HT-29 (cell line): Measurements from ENCODE around the gene REEP6. TPM values are rescaled to one million over a fixed set of nuclear protein-coding genes. Genes with fewer than 3 reads are reported as not detected.

Source experiments
- DNase-seq: peaks from one replicate; pipeline ENCODE4 v3.0.0-alpha.2; 2015; ENCODE audit warnings: low spot score
- total RNA-seq: library from RNA; depleted of rRNA; stranded (reverse); fragments of >200 nt; shearing (Covaris generic); gene quantifications from 2 replicates; pipeline ENCODE4 v1.2.3, GENCODE V29; 2014; rRNA removed

The REEP6 gene
- 23.1 and 26.6 TPM in 2 replicates for total RNA-seq

DNA sequence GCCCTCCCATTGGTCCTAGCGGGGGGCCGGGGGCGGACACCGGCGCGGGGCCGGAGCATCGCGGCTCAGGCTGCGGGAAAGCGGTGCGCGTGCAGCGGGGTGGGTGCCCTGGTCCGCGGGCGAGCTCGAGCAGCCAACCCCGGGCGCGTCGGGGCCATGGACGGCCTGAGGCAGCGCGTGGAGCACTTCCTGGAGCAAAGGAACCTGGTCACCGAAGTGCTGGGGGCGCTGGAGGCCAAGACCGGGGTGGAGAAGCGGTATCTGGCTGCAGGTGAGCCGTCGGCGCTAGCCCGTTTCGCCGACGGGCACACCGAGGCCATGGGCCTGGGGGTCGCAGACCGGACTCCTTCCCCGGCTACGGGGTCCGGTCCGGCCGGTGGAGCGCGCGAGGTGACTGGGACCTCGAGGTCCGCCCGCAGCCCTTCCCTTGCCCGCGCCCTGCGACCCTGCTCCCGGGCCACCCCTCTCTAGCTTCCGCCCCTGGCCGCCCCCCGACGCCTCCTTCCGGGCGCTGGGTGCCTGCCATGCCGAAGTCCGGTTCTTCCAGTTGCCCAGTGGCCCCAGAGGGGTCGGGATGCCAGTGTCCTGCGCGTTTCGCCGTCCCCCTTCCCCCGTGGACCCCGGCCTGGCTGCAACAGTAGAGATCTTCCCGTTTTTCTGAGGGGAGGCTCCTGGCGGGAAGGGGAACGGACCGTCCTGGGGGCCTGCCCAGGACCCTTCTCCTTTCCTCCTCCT, at the start of gene REEP6:
Gene REEP6, plus strand, starts transcription at position 68 of the 735 bp plus-strand sequence. Its CDS starts 89 bp downstream, at position 157.
- no peak for DNase-seq

DNA sequence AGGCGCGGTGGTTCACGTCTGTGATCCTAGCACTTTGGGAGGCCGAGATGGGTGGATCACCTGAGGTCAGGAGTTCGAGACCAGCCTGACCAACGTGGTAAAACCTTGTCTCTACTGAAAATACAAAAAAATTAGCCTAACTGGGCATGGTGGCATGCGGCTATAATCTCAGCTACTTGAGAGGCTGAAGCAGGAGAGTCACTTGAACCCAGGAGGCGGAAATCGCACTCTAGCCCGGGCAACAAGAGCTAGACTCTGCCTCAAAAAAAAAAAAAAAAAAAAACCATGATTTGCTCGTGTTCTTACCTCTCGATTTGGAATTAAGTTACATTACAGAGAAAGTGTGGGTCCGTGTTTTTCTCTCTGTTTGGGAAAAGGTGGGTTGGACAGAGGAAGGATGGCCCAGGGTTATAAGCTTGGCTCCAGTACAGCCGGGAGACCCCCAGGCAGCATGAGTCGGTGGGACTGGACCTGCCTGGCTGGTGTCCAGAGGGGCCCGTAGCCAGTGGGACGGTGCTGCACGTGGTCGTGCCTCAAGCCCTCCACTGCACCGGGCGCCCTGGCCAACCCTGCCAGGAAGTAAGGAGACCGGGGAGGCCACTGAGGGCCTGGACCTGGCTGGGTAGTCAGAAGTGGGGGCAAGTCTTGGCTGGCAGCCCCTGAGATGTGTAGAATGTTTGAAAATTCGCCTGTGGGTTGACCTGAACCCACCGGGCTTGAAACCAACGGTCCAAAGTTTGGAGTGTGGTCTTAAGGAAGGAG, 49.1 kb upstream of the REEP6 start:
- DNase-seq, result no peak

DNA sequence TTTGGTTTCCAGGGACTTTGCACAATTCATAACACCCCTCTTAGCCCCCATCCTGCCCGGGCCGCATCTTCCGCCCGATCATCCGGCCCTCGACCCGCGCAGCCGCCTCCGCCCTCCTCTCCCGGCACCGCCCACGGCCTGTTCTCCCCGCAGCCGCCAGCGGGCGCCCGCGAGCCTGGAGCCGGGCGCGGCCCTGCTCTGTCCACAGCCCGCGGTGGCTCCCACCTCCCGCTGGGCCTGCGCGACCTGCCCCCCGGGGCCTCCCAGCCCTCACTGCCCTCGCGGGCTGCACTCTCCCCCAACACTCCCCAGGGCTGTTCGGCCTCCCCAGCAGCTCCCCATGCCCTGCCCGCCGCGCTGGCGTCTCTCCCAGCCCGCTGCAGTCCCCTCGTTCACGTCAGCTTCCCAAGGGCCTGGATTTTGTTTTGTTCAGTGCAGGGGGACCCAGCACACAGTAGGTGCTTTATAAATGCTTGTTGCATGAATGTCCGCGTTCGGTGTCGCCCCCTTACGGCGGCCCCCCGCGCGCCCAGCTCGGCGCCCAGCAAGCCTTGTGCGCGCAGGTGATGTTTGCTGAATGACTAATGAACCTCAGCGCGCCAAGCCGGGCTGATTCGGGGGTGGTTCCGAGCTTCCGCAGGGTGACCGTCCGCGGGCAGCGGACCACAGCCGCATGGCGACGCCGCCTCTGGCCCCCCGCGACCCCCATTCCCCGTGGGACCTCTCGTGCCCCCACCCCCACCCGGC, 45.6 kb upstream of the REEP6 start:
- DNase-seq, result peak; percentile 52

DNA sequence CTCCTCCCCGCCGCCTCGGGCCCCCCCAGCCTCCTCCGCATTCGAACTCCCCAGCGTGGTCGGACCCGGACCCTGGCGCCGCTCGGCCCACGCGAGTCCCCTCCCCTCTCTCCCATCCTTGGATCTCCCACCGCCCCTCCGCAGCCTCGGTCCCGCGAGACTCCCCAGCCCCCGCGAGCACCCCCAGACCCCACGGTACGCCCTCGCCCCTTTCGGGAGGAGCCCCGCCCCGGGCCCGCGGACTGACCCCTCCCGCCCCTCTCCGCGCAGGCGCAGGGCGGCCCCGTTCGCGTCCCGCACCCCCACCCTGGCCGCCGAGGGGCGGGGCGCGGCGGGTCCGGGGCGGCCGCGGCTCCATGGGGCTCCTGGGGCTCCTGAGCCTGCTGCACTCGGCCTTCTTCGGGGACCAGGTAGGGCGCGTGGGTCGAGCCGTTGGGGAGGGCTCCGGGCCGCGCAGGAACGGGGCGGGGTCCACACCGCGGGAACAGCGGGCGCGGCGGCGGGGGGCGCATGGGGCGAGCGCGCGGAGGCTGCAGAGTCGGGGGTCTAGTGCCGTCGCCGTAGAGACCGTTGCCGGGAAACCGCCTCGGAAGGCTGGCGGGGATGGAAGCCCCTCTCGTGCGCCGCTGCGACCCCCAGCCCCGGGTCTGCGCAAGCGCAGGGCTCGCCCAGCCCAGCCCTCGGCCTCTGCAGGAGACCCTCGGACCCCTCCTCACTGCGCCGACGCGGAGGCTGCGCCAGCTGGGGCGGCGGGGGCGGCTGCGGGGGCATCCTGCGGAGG, 44.9 kb upstream of the REEP6 start:
- no peak for DNase-seq

DNA sequence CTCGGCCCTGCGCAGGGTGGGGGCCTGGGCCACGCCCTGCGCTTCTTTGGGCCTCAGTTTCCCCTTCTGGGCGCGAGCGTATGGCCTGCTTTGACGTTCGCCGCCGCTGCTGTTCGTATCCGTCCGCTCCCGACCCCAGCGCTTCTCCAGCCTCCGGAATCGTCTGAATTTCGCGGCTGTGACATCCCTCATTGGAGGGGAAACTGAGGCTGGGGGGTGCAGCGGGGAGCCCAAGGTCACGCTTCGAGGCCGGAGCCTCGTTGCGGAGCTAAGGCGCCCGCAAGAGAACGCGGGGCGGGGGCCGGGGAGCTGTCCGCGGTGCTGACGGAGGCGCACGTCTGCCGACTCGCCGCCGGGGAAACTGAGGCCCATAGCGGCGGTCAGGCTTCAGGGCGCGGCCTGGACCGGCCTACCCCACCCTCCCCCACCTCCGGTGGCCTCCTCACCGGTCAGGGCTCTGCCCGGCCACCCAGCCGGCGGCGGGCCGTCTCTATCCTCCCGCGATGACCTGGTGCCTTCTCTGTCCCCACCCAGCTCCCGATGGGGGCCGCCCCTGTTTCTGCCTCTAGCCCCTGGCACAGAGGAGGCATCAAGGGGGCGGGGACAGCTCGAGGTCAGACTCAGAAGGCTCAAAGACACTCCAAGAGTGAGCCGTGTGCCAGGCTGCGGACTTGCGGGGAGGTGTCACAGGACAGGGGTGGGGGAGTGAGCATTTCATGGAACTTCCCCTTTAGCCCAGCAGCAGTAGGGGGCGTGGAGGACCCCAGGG, 44.1 kb upstream of the REEP6 start:
- peak; percentile 26 for DNase-seq

DNA sequence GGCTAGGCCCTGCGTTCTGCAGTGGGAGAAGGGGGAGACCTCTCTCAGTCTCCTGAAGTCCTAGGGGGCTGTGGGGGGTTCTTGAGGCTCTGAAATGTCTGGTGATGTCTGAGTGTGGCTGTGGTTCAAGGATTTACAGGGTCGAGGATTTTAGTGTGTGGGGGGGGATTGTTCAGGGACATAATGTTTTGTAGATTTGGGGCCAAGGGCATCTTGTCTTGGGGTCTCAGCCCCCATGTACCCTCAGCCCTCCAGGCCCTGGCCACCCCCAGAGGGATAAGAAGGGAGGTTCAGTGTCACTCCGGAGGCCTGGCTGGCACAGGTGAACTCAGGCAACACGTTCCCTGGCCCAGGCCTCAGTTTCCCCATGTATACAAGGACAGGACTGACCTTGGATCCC, 43.5 kb upstream of the REEP6 start:
- DNase-seq, result no peak

DNA sequence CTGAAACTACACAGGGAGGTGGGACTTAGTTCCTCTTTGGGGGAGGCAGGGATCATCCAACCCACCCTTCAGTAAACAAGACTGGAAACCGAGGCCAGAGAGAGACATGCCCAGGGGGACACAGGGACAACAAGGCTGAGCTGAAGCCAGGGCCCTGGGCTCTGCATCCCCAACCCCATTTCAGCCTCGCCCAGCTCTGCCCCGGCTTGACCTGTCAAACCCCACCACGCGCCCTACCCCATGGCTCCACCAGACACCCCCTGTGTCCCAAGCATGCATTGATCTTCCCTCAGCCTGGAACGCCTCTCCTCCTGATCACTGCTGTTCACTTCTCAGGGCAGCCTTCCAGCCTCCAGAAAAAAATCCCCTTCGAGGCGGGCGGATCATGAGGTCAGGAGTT, 43.0 kb upstream of the REEP6 start:
- no peak for DNase-seq

DNA sequence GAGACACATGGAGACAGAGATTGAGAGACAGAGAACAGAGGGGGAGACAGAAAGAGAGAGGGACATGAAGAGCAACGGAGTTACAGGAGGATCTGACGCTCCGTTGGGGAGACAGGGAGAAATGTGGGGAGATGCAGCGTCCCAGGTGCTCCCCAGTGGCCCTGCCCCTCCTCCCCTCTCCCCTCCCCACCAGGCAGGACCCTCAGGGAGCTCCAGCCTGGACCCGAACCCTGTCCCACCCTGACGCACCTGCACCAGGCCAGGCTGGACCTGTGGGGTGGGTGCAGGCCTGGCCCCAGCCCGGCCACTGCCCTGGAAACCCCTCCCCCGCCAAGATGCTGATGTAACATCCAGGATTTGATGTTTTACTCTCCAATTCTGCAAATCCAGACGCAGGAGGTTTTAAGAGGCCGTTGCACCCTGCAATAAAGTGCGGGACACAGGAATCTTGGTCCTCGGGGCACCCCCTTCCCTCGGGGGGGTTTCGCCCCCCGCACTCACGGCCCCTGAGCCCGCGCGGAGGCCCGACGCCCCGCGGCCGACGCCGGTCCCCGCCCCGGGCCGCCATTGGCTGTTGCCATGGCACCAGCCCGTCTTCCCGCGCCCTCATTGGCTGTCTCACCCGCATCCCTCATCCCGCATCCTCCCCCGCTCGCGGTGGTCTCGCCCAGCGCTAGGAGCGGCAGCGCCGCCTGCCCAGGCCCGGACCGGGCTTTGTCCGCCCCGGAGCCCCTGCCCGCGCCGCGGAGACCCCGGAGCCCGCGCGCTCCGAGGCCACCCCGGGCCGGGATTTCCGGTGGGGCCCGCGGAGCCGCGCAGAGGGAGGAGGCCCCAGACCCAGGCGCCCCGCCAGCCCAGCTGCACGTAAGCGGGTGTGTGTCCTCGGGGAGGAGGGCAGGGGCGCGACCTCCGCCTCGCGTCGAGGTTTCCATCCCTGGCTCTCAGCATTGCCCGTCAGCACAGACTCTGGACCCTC, 41.2 kb upstream of the REEP6 start, which contains the start of gene APC2:
Gene APC2, plus strand, starts transcription at position 655 of the 976 bp plus-strand sequence. CDS start 2,881 bp downstream, outside the sequence.
- DNase-seq, result no peak

DNA sequence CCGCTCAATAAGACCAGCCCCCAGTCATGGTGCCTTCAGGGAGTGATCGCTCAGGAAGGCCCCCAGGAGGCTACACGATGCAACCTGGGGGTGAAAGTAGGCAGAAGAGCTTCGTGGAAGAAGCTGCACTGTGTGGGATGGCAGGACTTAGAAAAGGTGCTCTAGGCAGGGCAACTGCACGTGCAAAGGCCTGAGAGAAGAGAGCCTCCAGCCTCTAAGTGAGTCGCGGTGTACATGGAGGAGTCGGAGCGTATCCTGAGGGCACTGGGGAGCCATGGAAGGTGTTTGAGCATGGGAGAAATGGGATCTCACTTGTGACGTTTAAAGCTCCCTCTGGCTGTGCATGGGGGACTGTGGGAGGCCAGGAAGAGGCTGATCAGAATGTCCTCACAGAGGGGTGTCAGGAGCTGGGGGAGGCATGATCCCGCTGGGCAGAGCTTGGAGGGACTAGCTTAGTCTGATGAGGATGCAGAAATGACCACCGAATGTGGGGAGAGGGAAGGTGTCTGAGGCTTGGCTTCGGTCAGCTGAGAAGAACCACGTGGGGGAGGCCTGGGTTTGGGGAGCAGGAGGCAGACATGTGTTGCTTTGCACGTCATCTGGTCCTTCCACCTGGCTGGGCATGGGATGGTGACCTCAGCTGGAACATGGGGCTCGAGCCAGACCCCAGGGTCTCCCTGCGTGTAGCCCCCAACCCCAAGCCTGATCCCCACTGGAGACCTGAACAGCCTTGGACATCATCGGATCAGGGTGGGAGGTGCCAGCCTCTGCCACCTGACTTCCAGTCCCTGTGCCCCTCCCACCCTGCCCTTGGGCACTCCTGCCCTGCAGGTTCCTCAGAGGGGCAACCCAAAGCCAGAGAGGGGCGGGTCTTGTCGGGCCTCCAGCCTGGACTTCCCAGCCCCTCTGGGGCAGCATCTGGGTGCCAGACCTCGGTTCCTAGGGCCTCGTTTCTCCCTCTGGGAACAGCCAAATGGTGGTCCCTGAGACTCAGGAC, 39.9 kb upstream of the REEP6 start:
- no peak for DNase-seq

DNA sequence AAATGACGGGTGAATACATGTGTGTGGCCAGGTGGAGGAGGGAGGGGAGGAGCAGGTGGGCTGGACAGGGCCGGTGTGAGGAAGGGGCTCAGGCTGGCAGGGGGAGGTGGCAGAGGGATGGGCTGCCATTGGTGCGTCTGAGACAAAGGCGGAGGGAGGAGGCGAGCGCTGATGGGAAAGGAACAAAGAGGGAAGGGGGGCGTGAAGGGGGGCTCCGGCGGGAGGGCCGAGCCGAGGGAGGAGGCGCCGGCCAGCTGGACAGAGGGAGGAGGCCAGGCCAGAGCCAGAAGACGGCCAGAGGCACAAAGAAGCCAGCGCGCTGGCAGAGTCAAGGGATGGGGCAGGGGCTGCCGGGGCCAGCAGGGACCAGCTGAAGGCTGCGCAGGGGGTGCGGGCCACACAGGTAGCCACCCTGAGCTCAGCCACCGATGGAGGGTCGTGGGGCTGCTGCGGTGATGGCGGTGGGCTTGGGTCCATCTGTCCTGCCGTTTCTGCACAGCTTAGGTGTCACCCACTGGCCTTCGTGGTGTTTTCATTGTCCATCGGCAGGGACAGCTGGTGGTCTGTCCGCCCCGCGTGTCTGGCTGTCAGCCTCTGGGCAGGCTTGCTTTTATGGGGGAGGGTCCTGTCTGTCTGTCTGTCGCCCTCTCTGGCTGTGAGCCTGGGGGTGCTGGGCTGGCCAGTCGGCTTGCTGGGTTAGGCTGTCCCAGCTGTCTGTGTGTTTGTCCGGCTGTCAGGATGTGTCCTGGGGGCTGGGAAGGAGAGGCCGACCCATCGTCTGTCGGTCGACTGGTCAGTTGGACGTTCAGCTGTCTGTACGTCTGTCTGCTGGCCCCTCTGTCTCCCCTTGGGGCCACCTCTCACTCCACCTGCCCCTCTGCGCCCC, 38.8 kb upstream of the REEP6 start:
- DNase-seq, result no peak

DNA sequence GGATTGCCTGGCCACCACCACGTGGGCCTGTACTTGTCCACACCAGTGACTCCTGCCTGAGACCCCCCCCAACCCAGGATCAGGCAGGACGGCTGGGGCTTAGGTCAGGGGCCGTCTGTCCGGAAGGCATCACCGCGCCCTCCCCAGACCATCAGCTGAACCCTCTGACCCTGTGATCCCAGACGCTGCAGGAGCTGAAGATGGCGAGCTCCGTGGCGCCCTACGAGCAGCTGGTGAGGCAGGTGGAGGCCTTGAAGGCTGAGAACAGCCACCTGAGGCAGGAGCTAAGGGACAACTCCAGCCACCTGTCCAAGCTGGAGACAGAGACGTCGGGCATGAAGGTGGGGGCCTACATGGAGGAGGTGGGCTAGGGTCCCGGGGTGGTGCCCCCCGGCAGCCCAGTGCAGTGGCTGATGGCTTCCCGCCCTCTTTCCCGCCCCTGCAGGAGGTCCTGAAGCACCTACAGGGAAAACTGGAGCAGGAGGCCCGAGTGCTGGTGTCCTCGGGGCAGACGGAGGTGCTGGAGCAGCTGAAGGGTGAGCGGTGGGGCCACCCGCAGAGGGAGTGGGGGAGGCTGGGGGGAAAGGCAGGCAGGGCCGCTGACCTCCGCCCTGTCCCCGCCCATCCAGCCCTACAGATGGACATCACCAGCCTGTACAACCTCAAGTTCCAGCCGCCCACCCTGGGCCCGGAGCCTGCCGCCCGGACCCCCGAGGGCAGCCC, 38.0 kb upstream of the REEP6 start:
- no peak for DNase-seq

DNA sequence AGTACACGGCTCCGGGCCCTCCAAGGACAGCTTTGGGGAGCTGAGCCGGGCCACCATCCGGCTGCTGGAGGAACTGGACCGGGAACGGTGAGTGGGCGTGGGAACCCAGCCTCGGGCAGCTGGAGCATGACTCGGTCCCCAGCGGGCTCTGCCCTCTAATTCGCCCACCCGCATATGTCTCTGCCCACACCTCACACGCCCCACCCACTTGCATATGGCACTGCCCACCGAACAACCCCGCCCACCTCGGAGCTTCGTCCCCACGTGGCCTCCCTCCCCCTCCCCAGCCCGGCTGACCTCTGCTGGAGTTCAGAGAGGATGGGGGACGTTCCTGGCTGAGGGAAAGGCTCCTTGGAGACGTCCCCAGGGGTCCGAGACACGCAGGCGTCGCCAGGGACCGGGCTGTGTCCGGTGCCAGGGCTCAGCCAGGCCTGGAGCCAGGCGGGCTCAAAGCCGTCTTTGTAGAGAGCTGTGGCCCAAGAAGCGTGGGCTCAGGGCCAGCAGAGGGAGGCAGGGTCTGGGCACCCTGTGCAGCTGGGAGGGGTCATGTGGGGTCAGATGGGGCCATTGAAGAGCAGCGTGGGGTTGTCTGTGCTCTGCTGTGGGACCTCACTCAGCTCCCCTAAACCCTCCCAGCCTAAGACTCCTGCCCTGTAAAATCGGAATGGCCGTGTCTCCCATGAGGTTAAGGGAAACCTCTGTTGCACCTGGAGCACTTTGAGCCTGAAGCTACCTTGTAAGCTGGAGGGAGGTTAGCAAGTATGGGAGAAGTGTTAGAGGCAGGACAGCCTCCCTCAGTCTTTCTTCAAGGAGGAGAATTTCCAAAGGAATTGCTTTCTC, 37.2 kb upstream of the REEP6 start:
- DNase-seq, result peak; percentile 31

DNA sequence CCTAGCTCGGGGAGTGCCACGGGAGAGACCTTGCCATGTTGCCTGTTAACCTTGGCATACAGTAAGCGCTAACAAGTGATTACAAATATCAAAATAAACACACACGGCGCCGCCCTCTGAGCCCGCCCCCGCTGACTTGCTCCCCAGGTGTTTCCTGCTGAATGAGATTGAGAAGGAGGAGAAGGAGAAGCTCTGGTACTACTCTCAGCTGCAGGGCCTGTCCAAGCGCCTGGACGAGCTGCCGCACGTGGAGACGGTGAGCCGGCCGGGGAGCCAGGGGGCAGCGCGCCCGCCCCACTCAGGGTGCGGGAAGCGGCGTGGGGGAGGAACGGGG, 36.0 kb upstream of the REEP6 start:
- DNase-seq, result peak; percentile 43

DNA sequence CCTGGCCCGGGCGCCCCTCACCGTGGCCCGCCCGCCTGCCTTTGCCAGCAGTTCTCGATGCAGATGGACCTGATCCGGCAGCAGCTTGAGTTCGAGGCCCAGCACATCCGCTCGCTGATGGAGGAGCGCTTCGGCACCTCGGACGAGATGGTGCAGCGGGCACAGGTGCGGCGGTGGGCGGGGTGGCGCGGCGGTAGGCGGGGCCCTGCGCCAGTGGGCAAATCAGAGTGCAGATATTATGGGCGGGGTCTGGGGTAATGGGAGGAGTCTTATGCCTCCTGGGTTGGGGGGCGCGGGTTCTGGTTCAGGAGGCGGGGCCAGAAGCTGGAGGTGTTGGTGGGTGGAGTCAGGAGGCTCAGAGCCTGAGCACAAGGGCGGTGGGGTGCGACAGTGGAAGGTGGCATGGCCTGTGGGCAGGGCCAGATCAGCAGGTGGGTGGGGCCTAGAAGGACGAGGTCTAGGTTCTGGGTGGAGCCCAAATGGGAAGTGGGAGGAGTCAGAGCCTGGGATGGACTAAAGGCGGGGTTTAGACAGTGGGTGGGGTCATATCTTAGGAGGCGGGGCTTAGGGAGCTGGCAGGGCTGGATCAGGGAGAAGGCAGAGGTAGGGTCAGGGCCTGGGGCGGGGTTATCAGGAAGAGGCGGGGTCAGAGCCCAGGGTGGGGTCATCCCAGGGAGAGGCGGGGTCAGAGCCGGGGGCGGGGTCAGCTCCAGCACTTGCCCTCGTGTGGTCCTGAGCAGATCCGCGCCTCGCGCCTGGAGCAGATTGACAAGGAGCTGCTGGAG, 35.5 kb upstream of the REEP6 start:
- peak; percentile 96 for DNase-seq
